Fibroblast of pulmonary artery (primary cell): Measurements from ENCODE around the gene TMEM61.

Experiments
- DNase-seq: peaks from one replicate; pipeline ENCODE4 v3.0.0-alpha.2; 2010; ENCODE audit warnings: low read depth
- H3K4me3 ChIP-seq: replicated peaks from 2 replicates; pipeline ENCODE4 v1.5.1; 2011; ENCODE audit warnings: low read depth, mild to moderate bottlenecking, control low read depth, low read length, moderate library complexity
- CTCF ChIP-seq: IDR thresholded peaks from 2 replicates; pipeline ENCODE4 v1.5.1; 2011; ENCODE audit warnings: mild to moderate bottlenecking, control low read depth, low read length, inconsistent platforms; ENCODE audit errors: missing control alignments

The TMEM61 gene

GRCh38 chr1:55037733-55038551 lies 57.5 kb downstream of the TMEM61 start:
- TF ChIP-seq CTCF, result no peak
- H3K4me3 ChIP-seq, result no peak overlapping the region
- no peak for DNase-seq

- DNase-seq, result no peak
- no peak overlapping the region for H3K4me3 ChIP-seq
- no peak for TF ChIP-seq CTCF
These were observed 58.1 kb downstream of the TMEM61 start for GRCh38 chr1:55038552-55038838.

GRCh38 chr1:55038974-55039341 lies 58.5 kb downstream of the TMEM61 start:
- H3K4me3 ChIP-seq, result no peak overlapping the region
- no peak for TF ChIP-seq CTCF
- DNase-seq, result no peak

GRCh38 chr1:55039342-55040082 lies 59.1 kb downstream of the TMEM61 start, which contains the start of gene PCSK9:
PCSK9 (plus strand) TSS chr1:55039548; CDS start chr1:55039838, 290 bp downstream.
- TF ChIP-seq CTCF, result no peak
- H3K4me3 ChIP-seq, result no peak within 1 kb of the TSS
- DNase-seq, result peak; percentile 11

- no peak for DNase-seq
- no peak for TF ChIP-seq CTCF
- no peak overlapping the region for H3K4me3 ChIP-seq
These were observed 59.9 kb downstream of the TMEM61 start for GRCh38 chr1:55040083-55040932.

GRCh38 chr1:55040933-55041494 lies 60.6 kb downstream of the TMEM61 start:
- DNase-seq, result no peak
- H3K4me3 ChIP-seq, result no peak overlapping the region

More at GRCh38 chr1:55040933-55041494, 60.6 kb downstream of the TMEM61 start:
- TF ChIP-seq CTCF, result no peak
